ENCODE measurements around the gene C4orf46.

The C4orf46 gene

GRCh38 chr4:158649111-158649680 lies 22.5 kb downstream of the C4orf46 start:
- DNase-seq, result no peak

GRCh38 chr4:158644760-158645159 lies 26.9 kb downstream of the C4orf46 start:
- DNase-seq, result no peak

- DNase-seq, result no peak
Observed at GRCh38 chr4:158644356-158644755, 27.3 kb downstream of the C4orf46 start.

GRCh38 chr4:158636619-158637018 lies 35.1 kb downstream of the C4orf46 start:
- no peak for DNase-seq

GRCh38 chr4:158630893-158631292 lies 40.8 kb downstream of the C4orf46 start:
- DNase-seq, result no peak

- DNase-seq, result no peak
Observed at GRCh38 chr4:158625544-158625943, 46.1 kb downstream of the C4orf46 start.

GRCh38 chr4:158624889-158625478 lies 46.7 kb downstream of the C4orf46 start:
- DNase-seq, result peak; percentile 46

- no peak for DNase-seq
Observed at GRCh38 chr4:158622251-158622650, 49.4 kb downstream of the C4orf46 start.

- DNase-seq, result no peak
Observed at GRCh38 chr4:158621729-158622128, 50.0 kb downstream of the C4orf46 start.

GRCh38 chr4:158617956-158618355 lies 53.7 kb downstream of the C4orf46 start:
- DNase-seq, result no peak
